Esophagus (tissue), 2 donors: ENCODE data around the gene SELENOF. TPM values are rescaled to one million over a fixed set of nuclear protein-coding genes. Genes with fewer than 3 reads are reported as not detected.

Experiments
- H3K27ac ChIP-seq, 2 donors: one replicate each; pipeline ENCODE4 v1.5.1; 2013; ENCODE audit warnings: low read depth in 2 of 2, mild to moderate bottlenecking in 2 of 2, inconsistent platforms in 1 of 2, low read length in 1 of 2, moderate library complexity in 1 of 2
- H3K27me3 ChIP-seq, 2 donors: one replicate each; pipeline ENCODE4 v1.6.1; 2013; ENCODE audit warnings: low read length in 2 of 2, control low read depth in 1 of 2, mild to moderate bottlenecking in 1 of 2; ENCODE audit not compliant: insufficient read depth in 2 of 2, control insufficient read depth in 1 of 2
- H3K36me3 ChIP-seq, 2 donors: one replicate each; pipeline ENCODE4 v1.6.1; 2013; ENCODE audit warnings: low read length in 1 of 2; ENCODE audit not compliant: control insufficient read depth in 2 of 2, insufficient read depth in 2 of 2
- H3K4me1 ChIP-seq, 2 donors: one replicate each; pipeline ENCODE4 v1.6.1; 2013; ENCODE audit warnings: low read length in 1 of 2; ENCODE audit not compliant: control insufficient read depth in 2 of 2, insufficient read depth in 2 of 2
- H3K4me3 ChIP-seq, 2 donors: one replicate each; pipeline ENCODE4 v1.5.1; 2013; ENCODE audit warnings: low read length in 2 of 2, mild to moderate bottlenecking in 2 of 2, low read depth in 1 of 2, moderate library complexity in 1 of 2
- H3K9me3 ChIP-seq, 2 donors: one replicate each; pipeline ENCODE4 v1.6.1; 2013; ENCODE audit warnings: mild to moderate bottlenecking in 2 of 2, low read depth in 1 of 2, low read length in 1 of 2, moderate library complexity in 1 of 2; ENCODE audit not compliant: control insufficient read depth in 2 of 2, insufficient read depth in 1 of 2
- WGBS, 2 donors: extraction: QIAGEN DNeasy Blood & Tissue Kit; methylation state at CpG; one replicate each; pipeline ENCODE4 v1.1.7; 2013; 5-methylcytosine and 5-hydroxymethylcytosine counted together
- polyA plus RNA-seq, 2 donors: library from polyadenylated mRNA; stranded (reverse); fragments of 200-250 nt; gene quantifications; one replicate each; pipeline ENCODE4 v1.2.3, GENCODE V29; 2013
- donor health status: healthy with polysubstance abuse.
- donor health status: Bipolar disorder and iron deficiency.

SELENOF gene
- polyA plus RNA-seq, 2 donors, result 44.4 to 64.9 TPM

DNA sequence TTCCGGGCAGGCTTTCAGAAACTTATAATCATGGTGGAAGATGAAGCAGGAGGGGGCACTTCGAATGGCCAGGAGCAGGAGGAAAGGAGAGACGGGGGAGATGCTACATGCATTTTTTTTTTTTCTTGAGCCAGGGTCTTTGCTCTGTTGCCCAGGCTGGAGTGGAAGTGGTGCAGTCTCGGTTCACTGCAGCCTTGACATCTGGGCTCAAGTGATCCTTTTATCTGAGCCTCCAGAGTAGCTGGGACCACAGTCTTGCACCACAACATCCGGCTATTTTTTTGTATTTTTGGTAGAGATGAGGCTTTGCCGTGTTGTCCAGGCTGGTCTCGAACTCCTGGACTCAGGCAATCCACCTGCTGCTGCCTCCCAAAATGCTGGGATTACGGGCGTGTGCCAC, 61.6 kb downstream of the SELENOF start:
- H3K4me1 ChIP-seq, result no peaks in the 10 kb centered on the region
- no peak overlapping the region for H3K4me3 ChIP-seq
- 88 to 91% methylated on average over 9 of the region's 9 CpGs for WGBS, 2 donors
- no peaks in the 10 kb centered on the region for H3K27me3 ChIP-seq
- no peak overlapping the region for H3K27ac ChIP-seq
- H3K36me3 ChIP-seq, result no peaks in the 10 kb centered on the region
- no peaks in the 10 kb centered on the region for H3K9me3 ChIP-seq

DNA sequence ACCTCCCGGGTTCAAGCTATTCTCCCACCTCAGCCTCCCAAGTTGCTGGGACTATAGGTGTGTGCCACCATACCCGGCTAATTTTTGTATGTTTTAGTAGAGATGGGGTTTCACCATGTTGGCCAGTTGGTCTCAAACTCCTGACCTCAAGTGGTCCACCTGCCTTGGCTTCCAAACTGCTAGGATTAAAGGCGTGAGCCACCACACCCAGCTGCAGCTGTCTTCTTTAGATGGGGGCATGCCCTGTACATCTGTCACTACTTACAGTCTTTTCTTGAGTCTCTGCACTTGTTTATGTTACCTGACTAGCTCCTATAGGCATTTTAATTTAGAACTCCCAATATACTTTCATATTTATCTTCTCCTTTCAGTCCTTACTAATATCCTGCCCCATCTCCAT, 64.2 kb downstream of the SELENOF start:
- Histone ChIP-seq H3K36me3 (no peaks in the 10 kb centered on the region), H3K27ac (no peak overlapping the region), H3K9me3 (no peaks in the 10 kb centered on the region), H3K4me3 (no peak overlapping the region), H3K27me3 (no peaks in the 10 kb centered on the region), H3K4me1 (no peaks in the 10 kb centered on the region)
- 88 to 91% methylated on average over 3 of the region's 3 CpGs for WGBS, 2 donors

- Histone ChIP-seq H3K36me3 (no peaks in the 10 kb centered on the region), H3K4me1 (no peaks in the 10 kb centered on the region), H3K4me3 (no peak overlapping the region), H3K27ac (no peak overlapping the region), H3K9me3 (no peaks in the 10 kb centered on the region), H3K27me3 (no peaks in the 10 kb centered on the region)
- WGBS, 2 donors, result 82 to 89% methylated on average over 2 of the region's 2 CpGs
Measured at GRCh38 chr1:86848654-86849053, 65.3 kb downstream of the SELENOF start.

GRCh38 chr1:86846164-86846647, 67.7 kb downstream of the SELENOF start:
- Histone ChIP-seq H3K27me3 (no peaks in the 10 kb centered on the region), H3K4me3 (no peak overlapping the region), H3K9me3 (no peaks in the 10 kb centered on the region), H3K36me3 (no peaks in the 10 kb centered on the region), H3K4me1 (no peaks in the 10 kb centered on the region), H3K27ac (no peak overlapping the region)
- WGBS, 2 donors, result 13 to 26% methylated on average over 2 of the region's 2 CpGs

GRCh38 chr1:86845514-86845913, 68.4 kb downstream of the SELENOF start:
- no peak overlapping the region for H3K27ac ChIP-seq
- no peaks in the 10 kb centered on the region for H3K4me1 ChIP-seq
- H3K27me3 ChIP-seq, result no peaks in the 10 kb centered on the region
- H3K9me3 ChIP-seq, result no peaks in the 10 kb centered on the region
- H3K36me3 ChIP-seq, result no peaks in the 10 kb centered on the region
- 85% methylated on average over 3 of the region's 3 CpGs for WGBS, 2 donors
- no peak overlapping the region for H3K4me3 ChIP-seq

GRCh38 chr1:86841116-86841515, 72.8 kb downstream of the SELENOF start:
- Histone ChIP-seq H3K27ac (no peak overlapping the region), H3K4me1 (no peaks in the 10 kb centered on the region), H3K27me3 (no peaks in the 10 kb centered on the region), H3K9me3 (no peaks in the 10 kb centered on the region), H3K4me3 (no peak overlapping the region), H3K36me3 (no peaks in the 10 kb centered on the region)
- 72 to 86% methylated on average over 1 of the region's 1 CpG for WGBS, 2 donors

GRCh38 chr1:86833461-86834215, 80.3 kb downstream of the SELENOF start:
- H3K27me3 ChIP-seq, result no peaks in the 10 kb centered on the region
- no peak overlapping the region for H3K27ac ChIP-seq
- H3K36me3 ChIP-seq, result no peaks in the 10 kb centered on the region
- no peaks in the 10 kb centered on the region for H3K4me1 ChIP-seq
- H3K4me3 ChIP-seq, result no peak overlapping the region
- 52 to 53% methylated on average over 17 of the region's 17 CpGs for WGBS, 2 donors
- H3K9me3 ChIP-seq, result no peaks in the 10 kb centered on the region

DNA sequence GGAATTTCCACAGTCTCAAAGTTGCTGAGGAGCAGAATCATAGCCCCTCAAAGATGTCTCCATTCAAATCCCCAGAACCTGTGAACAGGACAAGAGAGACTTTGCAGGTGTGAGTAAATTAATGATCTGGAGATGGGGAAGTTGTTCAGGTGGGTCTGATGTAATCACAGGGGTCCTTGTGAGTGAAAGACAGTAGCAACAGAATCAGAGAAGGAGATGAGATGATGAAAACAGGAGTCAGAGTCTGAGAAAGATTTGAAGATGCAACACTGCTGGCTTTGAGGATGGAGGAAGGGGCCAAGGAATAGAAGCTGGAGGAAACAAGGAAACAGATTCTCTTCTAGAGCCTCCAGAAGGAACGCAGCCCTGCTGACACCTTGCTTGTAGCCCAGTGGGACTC, 81.5 kb downstream of the SELENOF start:
- H3K36me3 ChIP-seq, result no peaks in the 10 kb centered on the region
- no peaks in the 10 kb centered on the region for H3K27me3 ChIP-seq
- no peaks in the 10 kb centered on the region for H3K4me1 ChIP-seq
- no peak overlapping the region for H3K4me3 ChIP-seq
- no peaks in the 10 kb centered on the region for H3K9me3 ChIP-seq
- no peak overlapping the region for H3K27ac ChIP-seq
- WGBS, 2 donors, result 86 to 89% methylated on average over 1 of the region's 1 CpG

GRCh38 chr1:86829321-86829720, 84.6 kb downstream of the SELENOF start:
- H3K27ac ChIP-seq, result no peak overlapping the region
- no peak overlapping the region for H3K4me3 ChIP-seq
- 90 to 92% methylated on average over 3 of the region's 3 CpGs for WGBS, 2 donors
- H3K36me3 ChIP-seq, result no peaks in the 10 kb centered on the region
- no peaks in the 10 kb centered on the region for H3K27me3 ChIP-seq
- no peaks in the 10 kb centered on the region for H3K4me1 ChIP-seq
- no peaks in the 10 kb centered on the region for H3K9me3 ChIP-seq

DNA sequence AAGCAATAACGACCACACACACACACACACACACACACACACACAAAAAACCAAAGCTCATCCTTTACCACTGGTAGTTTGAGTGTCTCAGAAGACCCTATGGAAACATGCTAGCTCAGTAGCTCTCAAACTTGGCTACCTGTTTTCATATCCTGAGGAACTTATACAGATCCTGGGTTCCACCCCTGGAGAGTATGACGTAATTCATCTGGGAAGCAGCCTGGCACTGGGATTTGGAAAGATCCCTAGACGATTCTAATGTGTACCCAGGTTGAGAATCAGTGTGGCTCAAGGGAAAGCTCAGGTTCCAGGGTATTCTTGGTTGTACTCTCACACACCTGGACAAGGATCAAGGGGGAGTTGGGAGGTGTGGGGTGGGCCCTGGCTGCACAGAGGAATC, 85.9 kb downstream of the SELENOF start:
- Histone ChIP-seq H3K9me3 (no peaks in the 10 kb centered on the region), H3K4me3 (no peak overlapping the region), H3K27ac (no peak overlapping the region), H3K27me3 (no peaks in the 10 kb centered on the region), H3K36me3 (no peaks in the 10 kb centered on the region), H3K4me1 (no peaks in the 10 kb centered on the region)
- WGBS, 2 donors, result 41 to 53% methylated on average over 3 of the region's 3 CpGs
